K562 (cell line): Measurements from ENCODE around the gene EXT2. TPM values are rescaled to one million over a fixed set of nuclear protein-coding genes. Genes with fewer than 3 reads are reported as not detected.

ENCODE experiments used
- ATAC-seq: fragments of 200-7000 bp; cut with Tn5 transposase; 3 replicates; pipeline ENCODE4 v1.9.1; 2020; ENCODE audit warnings: moderate library complexity
- BruUV-seq: library from RNA; stranded (reverse); fragments of 400-500 nt; replicated peaks from 2 replicates; lab custom pipeline; 2021; lab: Mats Ljungman, UMichigan
- CTCF ChIA-PET: fragments of 300-600 bp; formaldehyde crosslinking; extraction: SDS; loops from one replicate; lab custom pipeline; 2021; ENCODE audit warnings: low intra/inter-chr PET ratio; lab: Yijun Ruan, JAX
- POLR2A ChIA-PET: fragments of 300-600, 350-650 bp; sonication (Branson Sonifier 250); formaldehyde crosslinking; extraction: SDS; loops from one replicate; lab custom pipeline; 2021; ENCODE audit warnings: antibody characterized with exemption, inconsistent platforms; lab: Yijun Ruan, JAX
- DNase-seq, 4 experiments: peaks; one replicate each; pipeline versions ENCODE4 v3.0.0 to v3.0.0-alpha.2; 2011 to 2018; ENCODE audit warnings: low spot score in 3 of 4, mixed read lengths in 3 of 4; ENCODE audit errors: extremely low read depth in 1 of 4
- FAIRE-seq: peaks from 2 replicates; lab custom pipeline; 2011; peaks lifted over from hg19 to GRCh38; lab: Jason Lieb, UNC
- H2AFZ ChIP-seq: 2 replicates; pipeline ENCODE4 v1.6.0; 2011; ENCODE audit warnings: low read depth, low read length, control low read depth, inconsistent platforms
- H3K27ac ChIP-seq: fragments of 200-600 bp; 3 replicates; pipeline ENCODE4 v1.8.0; 2011; ENCODE audit warnings: low read depth, mild to moderate bottlenecking, control low read depth, inconsistent platforms, low read length, moderate library complexity, mixed read lengths; ENCODE audit errors: extremely low read depth
- H3K27me3 ChIP-seq, 2 experiments: fragments of 300-600 bp in 1 of 2; 2 replicates in 1 of 2; 3 replicates in 1 of 2; pipeline versions ENCODE4 v1.6.0 to v1.8.0; 2011; ENCODE audit warnings: inconsistent platforms in 2 of 2, low read length in 2 of 2, mild to moderate bottlenecking in 1 of 2, mixed read lengths in 1 of 2, moderate library complexity in 1 of 2; ENCODE audit not compliant: control insufficient read depth in 2 of 2, insufficient read depth in 2 of 2
- H3K36me3 ChIP-seq: fragments of 300-600 bp; 3 replicates; pipeline ENCODE4 v1.8.0; 2011; ENCODE audit warnings: mild to moderate bottlenecking, low read length, inconsistent platforms; ENCODE audit not compliant: control insufficient read depth, insufficient read depth
- H3K4me1 ChIP-seq, 2 experiments: fragments of 200-600 bp in 1 of 2; replicated peaks in 1 of 2; 2 replicates in 1 of 2; 3 replicates in 1 of 2; pipeline versions ENCODE4 v1.5.1 to v1.8.0; 2011; ENCODE audit warnings: inconsistent platforms in 2 of 2, low read length in 2 of 2, mild to moderate bottlenecking in 1 of 2, mixed read lengths in 1 of 2, moderate library complexity in 1 of 2; ENCODE audit not compliant: control insufficient read depth in 2 of 2, insufficient read depth in 2 of 2
- H3K4me2 ChIP-seq: 2 replicates; pipeline ENCODE4 v1.6.1; 2011; ENCODE audit warnings: low read length, control low read depth, inconsistent platforms, mixed read lengths; ENCODE audit not compliant: insufficient read depth
- H3K4me3 ChIP-seq: fragments of 200-600 bp; sonication (generic), shearing (Covaris generic); 2 replicates; pipeline ENCODE4 v1.5.1; 2016; ENCODE audit warnings: control low read depth, inconsistent platforms
- H3K79me2 ChIP-seq: fragments of 200-600 bp; 3 replicates; pipeline ENCODE4 v1.8.0; 2011; ENCODE audit warnings: low read length, inconsistent platforms; ENCODE audit not compliant: control insufficient read depth, insufficient read depth
- H3K9ac ChIP-seq, 2 experiments: 2 replicates each; pipeline versions ENCODE4 v1.6.0 to v1.6.1; 2011; ENCODE audit warnings: low read depth in 2 of 2, low read length in 2 of 2, control low read depth in 1 of 2, inconsistent platforms in 1 of 2, mild to moderate bottlenecking in 1 of 2, mixed read lengths in 1 of 2; ENCODE audit not compliant: insufficient read depth in 1 of 2
- H3K9me1 ChIP-seq: one replicate; pipeline ENCODE4 v1.6.0; 2011; ENCODE audit warnings: inconsistent platforms, mild to moderate bottlenecking, low read length, moderate library complexity; ENCODE audit not compliant: control insufficient read depth, insufficient read depth
- H3K9me3 ChIP-seq: replicated peaks from 2 replicates; pipeline ENCODE4 v1.5.1; 2011; ENCODE audit warnings: low read depth, low read length, inconsistent platforms; ENCODE audit not compliant: control insufficient read depth, insufficient read depth
- H4K20me1 ChIP-seq: replicated peaks from 2 replicates; pipeline ENCODE4 v1.6.1; 2011; ENCODE audit warnings: low read length, inconsistent platforms, mixed read lengths; ENCODE audit not compliant: control insufficient read depth, insufficient read depth
- ARNT ChIP-seq, 2 experiments: fragments of 450-650 bp; IDR thresholded peaks; 2 replicates each; pipeline ENCODE4 v1.6.1; 2016; ENCODE audit warnings: mild to moderate bottlenecking in 1 of 2
- BDP1 ChIP-seq: IDR thresholded peaks from 3 replicates; pipeline ENCODE4 v1.6.1; 2011; ENCODE audit not compliant: insufficient read length, insufficient read depth
- DDX20 ChIP-seq: fragments of 450-650 bp; IDR thresholded peaks from 2 replicates; pipeline ENCODE4 v1.6.1; 2016; ENCODE audit warnings: missing genetic modification characterization, low read depth, mild to moderate bottlenecking, missing compliant biosample characterization, moderate library complexity
- E2F3 ChIP-seq: fragments of 250-450 bp; sonication (Bioruptor Pico); IDR thresholded peaks from 2 replicates; pipeline ENCODE4 v1.4.0; 2020; ENCODE audit warnings: mild to moderate bottlenecking
- MECOM ChIP-seq: fragments of 250-450 bp; sonication (Bioruptor Pico); IDR thresholded peaks from 2 replicates; pipeline ENCODE4 v1.8.0; 2022; ENCODE audit warnings: inconsistent platforms
- NFXL1 ChIP-seq: fragments of 450-650 bp; formaldehyde crosslinking; IDR thresholded peaks from 2 replicates; pipeline ENCODE4 v1.4.0; 2021; ENCODE audit warnings: mild to moderate bottlenecking
- NR4A1 ChIP-seq, 2 experiments: fragments of 250-450 bp in 1 of 2; fragments of 450-650 bp in 1 of 2; sonication (Bioruptor Pico) in 1 of 2; IDR thresholded peaks; 2 replicates each; pipeline versions ENCODE4 v1.4.0 to v1.6.1; 2016 to 2020; ENCODE audit warnings: mild to moderate bottlenecking in 2 of 2, missing compliant biosample characterization in 1 of 2, missing genetic modification characterization in 1 of 2, moderate library complexity in 1 of 2
- OTX1 ChIP-seq: fragments of 450-650 bp; formaldehyde crosslinking; IDR thresholded peaks from 2 replicates; pipeline ENCODE4 v1.4.0; 2022; ENCODE audit warnings: mild to moderate bottlenecking
- RAD51 ChIP-seq: fragments of 450-650 bp; IDR thresholded peaks from 2 replicates; pipeline ENCODE4 v1.7.1; 2016; ENCODE audit warnings: low read depth, mild to moderate bottlenecking, borderline replicate concordance
- SLC30A9 ChIP-seq: fragments of 250-450 bp; sonication (Bioruptor Pico); IDR thresholded peaks from 2 replicates; pipeline ENCODE4 v1.8.0; 2022; ENCODE audit warnings: mild to moderate bottlenecking, moderate library complexity
- SMARCA4 ChIP-seq: fragments of 450-650 bp; IDR thresholded peaks from 2 replicates; pipeline ENCODE4 v1.6.1; 2016
- ZNF224 ChIP-seq: sonication (generic); formaldehyde crosslinking; IDR thresholded peaks from 2 replicates; pipeline ENCODE4 v1.8.0; 2022; ENCODE audit warnings: mild to moderate bottlenecking, missing genetic modification reagents
- ZNF384 ChIP-seq: IDR thresholded peaks from 2 replicates; pipeline ENCODE4 v1.6.1; 2012; ENCODE audit warnings: low read depth, low read length, improper control_type of control experiment
- WGBS: fragments of 100-300 bp; shearing (Covaris generic); methylation state at CpG from one replicate; pipeline ENCODE4 v1.1.6; 2016; ENCODE audit warnings: low coverage, mixed read lengths; ENCODE audit not compliant: insufficient coverage; ENCODE audit errors: missing lambda C conversion rate; 5-methylcytosine and 5-hydroxymethylcytosine counted together
- in situ Hi-C: fragments of 300-500 bp; cut with MboI; formaldehyde crosslinking; loops from 4 replicates; pipeline ENCODE4 v1.15.0; 2018; ENCODE audit warnings: inconsistent platforms, mixed read lengths
- intact Hi-C: fragments of 100-400 bp; cut with micrococcal nuclease; formaldehyde crosslinking; loops from 2 replicates; pipeline ENCODE4 v1.14.2; 2022
- polyA plus RNA-seq, 8 experiments: library from polyadenylated mRNA; depleted of rRNA in 4 of 8; stranded (reverse) in 5 of 8; unstranded in 3 of 8; fragments of >200 nt; fragmentation: Nextera tagmentation in 2 of 8; fragmentation: Illumina TruSeq in 1 of 8; extraction: Ambion mirVana in 2 of 8; extraction: Trizol in 1 of 8; gene quantifications; 2 replicates each; pipeline versions ENCODE4 v1.2.1 to v1.2.3, GENCODE V29; 2011 to 2014; ENCODE audit warnings: inconsistent platforms in 1 of 8, missing spikeins in 1 of 8
- total RNA-seq, 7 experiments: library from RNA; depleted of rRNA in 6 of 7; stranded (reverse); fragments of >200 nt in 6 of 7; fragmentation: Illumina TruSeq in 2 of 7; extraction: Trizol in 2 of 7; gene quantifications; 2 replicates each; pipeline versions ENCODE4 v1.2.1 to v1.2.3, GENCODE V29; 2011 to 2021; ENCODE audit warnings: low replicate concordance in 1 of 7
- TF ChIP-seq, protein P1 (sequence below): sonication (generic); formaldehyde crosslinking; IDR thresholded peaks from 2 replicates; pipeline ENCODE4 v1.8.0; 2022; ENCODE audit warnings: mild to moderate bottlenecking, missing genetic modification reagents
- TF ChIP-seq, protein P2 (sequence below): sonication (generic); formaldehyde crosslinking; IDR thresholded peaks from 2 replicates; pipeline ENCODE4 v1.8.0; 2022; ENCODE audit warnings: mild to moderate bottlenecking, missing genetic modification reagents

EXT2 gene
- total and polyA plus RNA-seq, 9 of the 15 experiments (the other 6 are each of a cell fraction or from before 2014, with no cell fraction given) = 7.5 to 52.1 (median 38.1) TPM

GRCh38 chr11:44199816-44200215 lies 104.3 kb downstream of the EXT2 start:
- intact Hi-C loops (no loop called here), in situ Hi-C loops (no loop called here)
- DNase-seq (no peak), FAIRE-seq (no peak), ATAC-seq (no peak)
- no peaks in the 10 kb centered on the region for H3K27me3 ChIP-seq
- H3K36me3 ChIP-seq = peaks cover 9% of the 10 kb centered on the region; the same call in 2 of the 3 replicates
- no peaks in the 10 kb centered on the region for H3K79me2 ChIP-seq
- no peak overlapping the region for H3K9ac ChIP-seq
- CTCF ChIA-PET = no interaction called here
- no peak overlapping the region for H3K27ac ChIP-seq
- no peak overlapping the region for H3K4me3 ChIP-seq
- H3K4me2 ChIP-seq = no peak overlapping the region
- BruUV-seq = no TSS peak
- 91% methylated on average over 4 of the region's 4 CpGs for WGBS
- POLR2A ChIA-PET = no interaction called here
- H3K9me1 ChIP-seq = no peaks in the 10 kb centered on the region
- no peak overlapping the region for H2AFZ ChIP-seq
- H4K20me1 ChIP-seq = no peaks in the 10 kb centered on the region
- H3K9me3 ChIP-seq = no peaks in the 10 kb centered on the region
- no peaks in the 10 kb centered on the region for H3K4me1 ChIP-seq
- no peak for TF ChIP-seq BDP1
- no peak for TF ChIP-seq ZNF224 (CRISPR knock-in tag)
- TF ChIP-seq RAD51 = no peak
- TF ChIP-seq MECOM (CRISPR knock-in tag) = no peak
- no peak for TF ChIP-seq E2F3
- TF ChIP-seq, protein P1, sequence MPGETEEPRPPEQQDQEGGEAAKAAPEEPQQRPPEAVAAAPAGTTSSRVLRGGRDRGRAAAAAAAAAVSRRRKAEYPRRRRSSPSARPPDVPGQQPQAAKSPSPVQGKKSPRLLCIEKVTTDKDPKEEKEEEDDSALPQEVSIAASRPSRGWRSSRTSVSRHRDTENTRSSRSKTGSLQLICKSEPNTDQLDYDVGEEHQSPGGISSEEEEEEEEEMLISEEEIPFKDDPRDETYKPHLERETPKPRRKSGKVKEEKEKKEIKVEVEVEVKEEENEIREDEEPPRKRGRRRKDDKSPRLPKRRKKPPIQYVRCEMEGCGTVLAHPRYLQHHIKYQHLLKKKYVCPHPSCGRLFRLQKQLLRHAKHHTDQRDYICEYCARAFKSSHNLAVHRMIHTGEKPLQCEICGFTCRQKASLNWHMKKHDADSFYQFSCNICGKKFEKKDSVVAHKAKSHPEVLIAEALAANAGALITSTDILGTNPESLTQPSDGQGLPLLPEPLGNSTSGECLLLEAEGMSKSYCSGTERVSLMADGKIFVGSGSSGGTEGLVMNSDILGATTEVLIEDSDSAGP (CRISPR knock-in tag) = no peak
- TF ChIP-seq NR4A1 (CRISPR knock-in tag; IDR thresholded peaks at IDR 0.05) = no peak
- no peak for TF ChIP-seq NR4A1 (tag; IDR thresholded peaks at IDR 0.05)
- no peak for TF ChIP-seq NFXL1 (CRISPR knock-in tag)
- no peak for TF ChIP-seq ZNF384
- TF ChIP-seq, protein P2, sequence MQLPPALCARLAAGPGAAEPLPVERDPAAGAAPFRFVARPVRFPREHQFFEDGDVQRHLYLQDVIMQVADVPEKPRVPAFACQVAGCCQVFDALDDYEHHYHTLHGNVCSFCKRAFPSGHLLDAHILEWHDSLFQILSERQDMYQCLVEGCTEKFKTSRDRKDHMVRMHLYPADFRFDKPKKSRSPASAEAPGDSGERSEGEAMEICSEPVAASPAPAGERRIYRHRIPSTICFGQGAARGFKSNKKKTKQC (CRISPR knock-in tag) = no peak
- no peak for TF ChIP-seq OTX1 (CRISPR knock-in tag)
- no peak for TF ChIP-seq ARNT (IDR thresholded peaks at IDR 0.05)
- no peak for TF ChIP-seq SLC30A9
- TF ChIP-seq SMARCA4 = no peak
- no peak for TF ChIP-seq DDX20 (tag)
